Epithelial cell of esophagus (primary cell): ENCODE data around the gene RAD18.

ENCODE experiments used
- DNase-seq: peaks from one replicate; pipeline ENCODE4 v3.0.0; 2010; ENCODE audit warnings: low read depth
- H3K4me3 ChIP-seq: 2 replicates; pipeline ENCODE4 v1.5.1; 2011; ENCODE audit warnings: mild to moderate bottlenecking, low read length, control low read depth
- CTCF ChIP-seq: IDR thresholded peaks from 2 replicates; pipeline ENCODE4 v1.5.1; 2011; ENCODE audit warnings: low read depth, mild to moderate bottlenecking, low read length, control low read depth, inconsistent platforms; ENCODE audit not compliant: insufficient read depth; ENCODE audit errors: missing control alignments

Gene RAD18

GRCh38 chr3:8986741-8987140, 23.5 kb upstream of the RAD18 start:
- no peak for TF ChIP-seq CTCF
- DNase-seq: no peak
- H3K4me3 ChIP-seq: no peak overlapping the region

- no peak overlapping the region for H3K4me3 ChIP-seq
- DNase-seq: no peak
- no peak for TF ChIP-seq CTCF
Measured at GRCh38 chr3:8985876-8986275, 22.6 kb upstream of the RAD18 start.

GRCh38 chr3:8985411-8985831, 22.1 kb upstream of the RAD18 start:
- DNase-seq: no peak
- TF ChIP-seq CTCF: no peak
- H3K4me3 ChIP-seq: no peak overlapping the region

GRCh38 chr3:8984526-8984925, 21.3 kb upstream of the RAD18 start:
- no peak for DNase-seq

GRCh38 chr3:8984081-8984480, 20.8 kb upstream of the RAD18 start:
- no peak for DNase-seq
- H3K4me3 ChIP-seq: no peak overlapping the region

More at GRCh38 chr3:8984526-8984925, 21.3 kb upstream of the RAD18 start:
- no peak for TF ChIP-seq CTCF
- H3K4me3 ChIP-seq: no peak overlapping the region

GRCh38 chr3:8983591-8983990, 20.3 kb upstream of the RAD18 start:
- DNase-seq: no peak
- no peak for TF ChIP-seq CTCF
- H3K4me3 ChIP-seq: no peak overlapping the region

More at GRCh38 chr3:8984081-8984480, 20.8 kb upstream of the RAD18 start:
- TF ChIP-seq CTCF: no peak

GRCh38 chr3:8983026-8983425, 19.8 kb upstream of the RAD18 start:
- DNase-seq: no peak
- no peak for TF ChIP-seq CTCF
- no peak overlapping the region for H3K4me3 ChIP-seq
